SK-N-SH treated with all-trans-retinoic acid at 6 μM for 48 hours (cell line): ENCODE results near the gene POU2AF3.

Source experiments
- ATAC-seq: fragments of 200-7000 bp; cut with Tn5 transposase; 3 replicates; pipeline ENCODE4 v1.9.1; 2020; ENCODE audit warnings: mild to moderate bottlenecking, moderate library complexity
- ARNTL ChIP-seq: fragments of 450-650 bp; formaldehyde crosslinking; IDR thresholded peaks from 2 replicates; pipeline ENCODE4 v1.5.0; 2020; ENCODE audit warnings: low read depth, mild to moderate bottlenecking, moderate library complexity, borderline replicate concordance
- BACH2 ChIP-seq: fragments of 250-450 bp; sonication (Bioruptor Pico); IDR thresholded peaks from 2 replicates; pipeline ENCODE4 v1.9.0; 2021; ENCODE audit warnings: mild to moderate bottlenecking, borderline replicate concordance
- CREB5 ChIP-seq: fragments of 250-450 bp; sonication (Bioruptor Pico); IDR thresholded peaks from 2 replicates; pipeline ENCODE4 v1.5.1; 2020; ENCODE audit warnings: low read depth, mild to moderate bottlenecking, moderate library complexity
- CSDC2 ChIP-seq: fragments of 250-450 bp; sonication (Bioruptor Pico); IDR thresholded peaks from 2 replicates; pipeline ENCODE4 v1.5.0; 2020; ENCODE audit warnings: mild to moderate bottlenecking, moderate library complexity
- CSRNP3 ChIP-seq: fragments of 250-450 bp; sonication (Bioruptor Pico); IDR thresholded peaks from 2 replicates; pipeline ENCODE4 v1.5.1; 2021; ENCODE audit warnings: mild to moderate bottlenecking, moderate library complexity
- GLIS3 ChIP-seq: fragments of 250-450 bp; sonication (Bioruptor Pico); IDR thresholded peaks from 2 replicates; pipeline ENCODE4 v1.5.0; 2020; ENCODE audit warnings: mild to moderate bottlenecking, moderate library complexity
- ISL1 ChIP-seq: fragments of 250-450 bp; sonication (Bioruptor Pico); IDR thresholded peaks from 2 replicates; pipeline ENCODE4 v2.1.2; 2022; ENCODE audit warnings: mild to moderate bottlenecking, moderate library complexity
- OSR1 ChIP-seq: fragments of 250-450 bp; sonication (Bioruptor Pico); IDR thresholded peaks from 2 replicates; pipeline ENCODE4 v1.8.0; 2022; ENCODE audit warnings: moderate library complexity, mild to moderate bottlenecking, inconsistent platforms
- POU6F1 ChIP-seq: fragments of 250-450 bp; sonication (Bioruptor Pico); IDR thresholded peaks from 2 replicates; pipeline ENCODE4 v1.8.0; 2021; ENCODE audit warnings: low read depth, mild to moderate bottlenecking, moderate library complexity, borderline replicate concordance
- PPARA ChIP-seq: fragments of 250-450 bp; sonication (Bioruptor Pico); IDR thresholded peaks from 2 replicates; pipeline ENCODE4 v1.5.0; 2020; ENCODE audit warnings: mild to moderate bottlenecking, borderline replicate concordance
- RARB ChIP-seq: fragments of 250-450 bp; sonication (Bioruptor Pico); IDR thresholded peaks from 2 replicates; pipeline ENCODE4 v1.8.0; 2021; ENCODE audit warnings: mild to moderate bottlenecking, moderate library complexity
- TCF4 ChIP-seq: fragments of 250-450 bp; sonication (Bioruptor Pico); IDR thresholded peaks from 2 replicates; pipeline ENCODE4 v1.8.0; 2021; ENCODE audit warnings: mild to moderate bottlenecking, moderate library complexity, borderline replicate concordance
- TSHZ2 ChIP-seq: fragments of 250-450 bp; sonication (Bioruptor Pico); IDR thresholded peaks from 2 replicates; pipeline ENCODE4 v1.5.0; 2020; ENCODE audit warnings: mild to moderate bottlenecking, moderate library complexity
- ZC3H10 ChIP-seq: fragments of 250-450 bp; sonication (Bioruptor Pico); IDR thresholded peaks from 2 replicates; pipeline ENCODE4 v1.5.1; 2021; ENCODE audit warnings: mild to moderate bottlenecking, moderate library complexity
- ZFP3 ChIP-seq: fragments of 250-450 bp; sonication (Bioruptor Pico); IDR thresholded peaks from 2 replicates; pipeline ENCODE4 v1.5.0; 2020; ENCODE audit warnings: mild to moderate bottlenecking, moderate library complexity
- ZFP30 ChIP-seq: fragments of 450-650 bp; formaldehyde crosslinking; IDR thresholded peaks from 2 replicates; pipeline ENCODE4 v1.5.0; 2022; ENCODE audit warnings: mild to moderate bottlenecking, moderate library complexity
- ZNF565 ChIP-seq: fragments of 450-650 bp; formaldehyde crosslinking; conservative IDR thresholded peaks from 2 replicates; pipeline ENCODE4 v1.5.0; 2020; ENCODE audit warnings: low read depth, mild to moderate bottlenecking, moderate library complexity
- ZNF70 ChIP-seq: fragments of 450-650 bp; formaldehyde crosslinking; IDR thresholded peaks from 2 replicates; pipeline ENCODE4 v1.5.0; 2020; ENCODE audit warnings: mild to moderate bottlenecking, moderate library complexity

POU2AF3 gene

GRCh38 chr11:111334532-111335502, 36.5 kb downstream of the POU2AF3 start:
- ATAC-seq, result no peak
- TF ChIP-seq TCF4 (CRISPR knock-in tag) (peak; percentile 83; the same call in 1 of the 2 replicates), POU6F1 (CRISPR knock-in tag) (no peak), TSHZ2 (peak; percentile 85; the same call in 1 of the 2 replicates), ZNF70 (CRISPR knock-in tag) (peak; percentile 18; the same call in 1 of the 2 replicates), CSDC2 (CRISPR knock-in tag) (no peak), RARB (no peak)

- no peak for ATAC-seq
- TF ChIP-seq ARNTL (CRISPR knock-in tag), result no peak
- TF ChIP-seq TCF4 (CRISPR knock-in tag), result no peak
- no peak for TF ChIP-seq BACH2 (CRISPR knock-in tag)
- no peak for TF ChIP-seq GLIS3 (CRISPR knock-in tag)
- no peak for TF ChIP-seq RARB
- no peak for TF ChIP-seq ZFP30
- no peak for TF ChIP-seq ZC3H10 (CRISPR knock-in tag)
- TF ChIP-seq CREB5 (CRISPR knock-in tag), result no peak
- TF ChIP-seq PPARA, result no peak
- no peak for TF ChIP-seq POU6F1 (CRISPR knock-in tag)
- no peak for TF ChIP-seq OSR1 (CRISPR knock-in tag)
- TF ChIP-seq CSRNP3 (CRISPR knock-in tag), result no peak
- no peak for TF ChIP-seq ISL1 (CRISPR knock-in tag)
- TF ChIP-seq ZFP3 (CRISPR knock-in tag), result no peak
- TF ChIP-seq TSHZ2, result no peak
- no peak for TF ChIP-seq ZNF565 (CRISPR knock-in tag)
- TF ChIP-seq, all 23 proteins: peak for 0
Observed at GRCh38 chr11:111335549-111335948, 37.2 kb downstream of the POU2AF3 start.
